ENCODE measurements around the gene CAMSAP2.

Gene CAMSAP2

DNA sequence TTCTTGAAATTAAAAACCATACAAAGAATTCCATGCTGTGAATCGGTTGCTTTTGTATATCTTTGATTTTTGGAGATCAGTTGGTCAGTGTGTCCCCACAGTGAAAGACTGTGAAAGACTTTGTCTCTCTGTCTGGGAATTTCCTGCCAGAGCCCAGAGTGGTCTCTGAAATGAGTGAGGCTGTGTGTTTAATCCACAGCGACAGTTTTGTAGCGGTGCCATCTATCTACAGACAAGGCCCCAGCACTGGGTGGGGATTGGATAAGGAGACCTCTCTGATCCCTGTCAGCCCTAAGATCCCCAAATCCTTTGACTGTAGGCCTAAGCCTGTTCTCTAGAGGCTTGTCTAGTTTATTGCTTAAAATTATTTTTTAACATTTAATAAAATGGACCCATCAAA is 144.4 kb downstream of the CAMSAP2 start:
- no peak for DNase-seq (ENCODE audit: insufficient read length, low spot score)
- TF ChIP-seq POLR2A (IDR thresholded peaks at IDR 0.05; ENCODE audit: low read depth, low read length), result no peak
- no peak for FAIRE-seq

DNA sequence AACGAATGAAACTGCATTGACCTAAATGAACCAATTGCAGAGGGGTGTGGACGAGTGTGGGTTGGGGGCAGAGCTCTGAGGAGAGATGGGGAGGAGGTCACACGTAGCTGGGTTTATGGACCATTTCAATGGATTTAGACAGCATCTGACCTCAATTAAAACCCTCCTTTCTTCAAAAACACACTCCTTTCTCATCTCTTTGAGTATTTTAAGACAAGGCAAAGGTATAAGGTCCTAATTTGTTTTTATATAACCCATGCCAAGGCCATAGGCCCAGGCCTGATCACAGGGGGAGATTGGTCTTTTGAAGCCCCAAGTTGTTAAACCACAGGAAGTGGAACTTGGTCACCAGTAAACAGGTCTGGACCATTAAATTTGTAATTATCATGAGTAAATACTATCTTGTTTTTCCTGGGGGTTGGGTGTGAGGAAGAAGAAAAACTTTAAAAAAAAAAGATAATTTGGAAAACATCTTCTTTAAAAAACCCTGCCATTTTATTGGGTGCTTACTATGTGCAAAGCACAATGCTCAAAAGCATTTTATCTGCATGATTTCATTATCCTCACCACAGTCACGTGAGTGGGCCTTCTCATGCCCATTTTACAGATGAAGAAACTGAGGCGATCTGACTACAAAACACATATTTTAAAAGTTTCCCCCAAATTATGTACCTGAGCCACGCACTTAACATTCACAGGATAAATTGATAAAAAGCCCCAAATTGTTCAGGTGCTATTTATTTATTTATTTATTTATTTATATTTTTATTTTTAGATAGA is 147.1 kb downstream of the CAMSAP2 start:
- DNase-seq (ENCODE audit: insufficient read length, low spot score), result no peak
- FAIRE-seq, result no peak
- TF ChIP-seq POLR2A (IDR thresholded peaks at IDR 0.05; ENCODE audit: low read depth, low read length), result no peak

GRCh38 chr1:200886594-200886993 is 147.9 kb downstream of the CAMSAP2 start:
- TF ChIP-seq POLR2A (IDR thresholded peaks at IDR 0.05; ENCODE audit: low read depth, low read length), result no peak
- FAIRE-seq (no peak), DNase-seq (ENCODE audit: insufficient read length, low spot score) (no peak)

- no peak for FAIRE-seq
- TF ChIP-seq POLR2A (IDR thresholded peaks at IDR 0.05; ENCODE audit: low read depth, low read length), result no peak
- DNase-seq (ENCODE audit: insufficient read length, low spot score), result no peak
Observed at GRCh38 chr1:200887036-200887435, 148.3 kb downstream of the CAMSAP2 start.

GRCh38 chr1:200887772-200888348 is 149.2 kb downstream of the CAMSAP2 start:
- DNase-seq (ENCODE audit: insufficient read length, low spot score), result no peak

GRCh38 chr1:200888349-200888838 is 149.7 kb downstream of the CAMSAP2 start:
- no peak for DNase-seq (ENCODE audit: insufficient read length, low spot score)
- TF ChIP-seq POLR2A (IDR thresholded peaks at IDR 0.05; ENCODE audit: low read depth, low read length), result no peak
- no peak for FAIRE-seq

More at GRCh38 chr1:200887772-200888348, 149.2 kb downstream of the CAMSAP2 start:
- no peak for FAIRE-seq
- no peak for TF ChIP-seq POLR2A (IDR thresholded peaks at IDR 0.05; ENCODE audit: low read depth, low read length)

DNA sequence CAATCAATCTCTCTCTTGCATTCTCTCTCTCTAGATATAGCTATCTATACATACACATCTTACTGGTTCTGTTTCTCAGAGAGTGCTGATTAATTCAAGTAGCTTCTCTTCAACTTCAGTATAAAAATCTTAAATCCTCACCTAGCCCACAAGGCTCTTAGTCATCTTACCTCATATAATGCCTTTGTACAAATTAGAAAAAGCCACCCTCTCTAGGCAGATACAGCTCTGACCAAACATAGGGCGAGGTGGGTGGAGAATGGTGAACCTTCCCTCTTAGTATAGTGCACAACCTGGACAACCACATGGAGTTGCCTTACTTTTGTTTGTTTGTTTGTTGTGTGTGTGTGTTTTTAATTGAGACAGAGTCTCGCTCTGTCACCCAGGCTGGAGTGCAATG is 150.9 kb downstream of the CAMSAP2 start:
- TF ChIP-seq POLR2A (IDR thresholded peaks at IDR 0.05; ENCODE audit: low read depth, low read length), result no peak
- no peak for DNase-seq (ENCODE audit: insufficient read length, low spot score)
- no peak for FAIRE-seq

GRCh38 chr1:200890027-200890426 is 151.3 kb downstream of the CAMSAP2 start:
- DNase-seq (ENCODE audit: insufficient read length, low spot score), result no peak
- FAIRE-seq, result no peak
- TF ChIP-seq POLR2A (IDR thresholded peaks at IDR 0.05; ENCODE audit: low read depth, low read length), result no peak

- FAIRE-seq (no peak), DNase-seq (ENCODE audit: insufficient read length, low spot score) (no peak)
- TF ChIP-seq POLR2A (IDR thresholded peaks at IDR 0.05; ENCODE audit: low read depth, low read length), result peak; percentile 48
Observed at GRCh38 chr1:200890818-200891773, 152.4 kb downstream of the CAMSAP2 start.

DNA sequence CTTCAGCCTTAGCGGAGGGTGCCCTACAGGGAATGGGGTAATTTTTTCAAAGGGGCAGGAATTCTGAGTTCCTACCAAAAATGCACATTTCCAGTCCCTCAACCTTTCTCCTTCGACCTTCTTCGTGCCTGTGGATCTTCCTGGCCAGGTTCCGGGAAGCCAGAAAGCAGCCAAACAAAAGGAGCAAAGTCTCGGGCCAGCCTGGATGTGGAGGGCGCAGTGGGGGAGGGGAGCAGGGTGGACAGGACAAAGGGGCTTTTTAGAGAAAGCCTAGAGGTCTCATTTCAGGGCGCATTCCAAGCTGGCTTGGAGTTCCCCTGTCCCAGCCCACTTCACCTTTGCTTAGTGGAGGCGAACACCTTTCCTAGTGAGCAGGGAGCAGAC is 153.1 kb downstream of the CAMSAP2 start:
- DNase-seq (ENCODE audit: insufficient read length, low spot score), result no peak
- TF ChIP-seq POLR2A (IDR thresholded peaks at IDR 0.05; ENCODE audit: low read depth, low read length), result no peak
- no peak for FAIRE-seq

- DNase-seq (ENCODE audit: insufficient read length, low spot score) (no peak), FAIRE-seq (no peak)
- no peak for TF ChIP-seq POLR2A (IDR thresholded peaks at IDR 0.05; ENCODE audit: low read depth, low read length)
Observed at GRCh38 chr1:200892546-200892945, 153.9 kb downstream of the CAMSAP2 start.

GRCh38 chr1:200892958-200893357 is 154.3 kb downstream of the CAMSAP2 start:
- no peak for DNase-seq (ENCODE audit: insufficient read length, low spot score)
- FAIRE-seq, result no peak
- TF ChIP-seq POLR2A (IDR thresholded peaks at IDR 0.05; ENCODE audit: low read depth, low read length), result no peak

GRCh38 chr1:200893411-200893901 is 154.8 kb downstream of the CAMSAP2 start:
- DNase-seq (ENCODE audit: insufficient read length, low spot score) (no peak), FAIRE-seq (no peak)
- TF ChIP-seq POLR2A (IDR thresholded peaks at IDR 0.05; ENCODE audit: low read depth, low read length), result no peak

Measured in H54 (cell line).